ENCODE measurements around the gene PDS5A.

DNA sequence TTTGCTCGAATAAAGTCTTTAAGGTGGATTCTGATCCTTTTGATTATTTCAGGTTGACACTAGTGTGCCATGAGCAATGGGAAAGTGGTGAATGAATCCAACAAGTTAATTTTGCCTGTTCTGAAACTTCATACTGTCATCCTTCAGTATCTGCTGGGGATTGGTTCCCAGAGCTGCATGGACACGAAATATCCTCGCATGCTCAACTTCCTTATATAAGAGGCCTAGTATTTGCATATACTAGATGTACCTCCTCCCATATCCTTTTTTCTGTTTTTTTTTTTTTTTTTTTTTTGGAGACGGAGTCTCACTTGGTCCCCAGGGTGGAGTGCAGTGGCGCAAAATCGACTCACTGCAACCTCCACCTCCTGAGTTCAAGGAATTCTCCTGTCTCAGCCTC is 23.0 kb upstream of the PDS5A start:
- TF ChIP-seq, protein P1, sequence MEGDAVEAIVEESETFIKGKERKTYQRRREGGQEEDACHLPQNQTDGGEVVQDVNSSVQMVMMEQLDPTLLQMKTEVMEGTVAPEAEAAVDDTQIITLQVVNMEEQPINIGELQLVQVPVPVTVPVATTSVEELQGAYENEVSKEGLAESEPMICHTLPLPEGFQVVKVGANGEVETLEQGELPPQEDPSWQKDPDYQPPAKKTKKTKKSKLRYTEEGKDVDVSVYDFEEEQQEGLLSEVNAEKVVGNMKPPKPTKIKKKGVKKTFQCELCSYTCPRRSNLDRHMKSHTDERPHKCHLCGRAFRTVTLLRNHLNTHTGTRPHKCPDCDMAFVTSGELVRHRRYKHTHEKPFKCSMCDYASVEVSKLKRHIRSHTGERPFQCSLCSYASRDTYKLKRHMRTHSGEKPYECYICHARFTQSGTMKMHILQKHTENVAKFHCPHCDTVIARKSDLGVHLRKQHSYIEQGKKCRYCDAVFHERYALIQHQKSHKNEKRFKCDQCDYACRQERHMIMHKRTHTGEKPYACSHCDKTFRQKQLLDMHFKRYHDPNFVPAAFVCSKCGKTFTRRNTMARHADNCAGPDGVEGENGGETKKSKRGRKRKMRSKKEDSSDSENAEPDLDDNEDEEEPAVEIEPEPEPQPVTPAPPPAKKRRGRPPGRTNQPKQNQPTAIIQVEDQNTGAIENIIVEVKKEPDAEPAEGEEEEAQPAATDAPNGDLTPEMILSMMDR (IDR thresholded peaks at IDR 0.05), result no peak
- no peak for TF ChIP-seq ZFX (IDR thresholded peaks at IDR 0.05; ENCODE audit: borderline replicate concordance)
